Stimulated activated CD8-positive, alpha-beta memory T cell treated with anti-CD3 and anti-CD28 coated beads, Interleukin-2, amount 100 ng/mL, for 1 hour (primary cell): ENCODE results near the gene LCMT2.
A peak's percentile ranks its signal among the peaks of the same experiment; 100 is the strongest.

ENCODE experiments used
- DNase-seq, 2 donors: peaks; one replicate each; pipeline ENCODE4 v3.0.0-alpha.2; 2020; ENCODE audit warnings: low read depth in 2 of 2

Gene LCMT2

GRCh38 chr15:43329960-43330779 is at the start of gene LCMT2:
TSS of gene LCMT2 (minus strand) at chr15:43330573. CDS start at chr15:43330489, 84 bp downstream.
- peak; percentile 78 to 81 for DNase-seq

- no peak for DNase-seq
Measured at GRCh38 chr15:43378601-43379000, 48.2 kb upstream of the LCMT2 start.

- DNase-seq: no peak
Measured at GRCh38 chr15:43376017-43376705, 45.8 kb upstream of the LCMT2 start.

GRCh38 chr15:43370975-43371974 is 40.9 kb upstream of the LCMT2 start, which contains the start of the genes TUBGCP4 and ZSCAN29:
TSS of gene TUBGCP4 (plus strand) at chr15:43371101. CDS start at chr15:43371355, 254 bp downstream.
TSS of gene ZSCAN29 (minus strand) at chr15:43371043. CDS start at chr15:43369913, 1,130 bp downstream.
- peak; percentile 54 to 56 for DNase-seq

GRCh38 chr15:43370310-43370974 is 40.1 kb upstream of the LCMT2 start:
- no peak for DNase-seq

GRCh38 chr15:43361313-43361903 is 31.0 kb upstream of the LCMT2 start:
- no peak for DNase-seq

GRCh38 chr15:43360821-43361220 is 30.4 kb upstream of the LCMT2 start:
- DNase-seq: no peak

GRCh38 chr15:43352693-43353382 is 22.5 kb upstream of the LCMT2 start:
- DNase-seq: no peak

- no peak for DNase-seq
Measured at GRCh38 chr15:43347114-43347513, 16.7 kb upstream of the LCMT2 start.

- DNase-seq: no peak
Measured at GRCh38 chr15:43346305-43346704, 15.9 kb upstream of the LCMT2 start.

GRCh38 chr15:43330780-43331087 is 361 bp upstream of the LCMT2 start:
- DNase-seq: no peak

GRCh38 chr15:43329217-43329959 is 985 bp downstream of the LCMT2 start:
- no peak for DNase-seq

GRCh38 chr15:43325039-43325684 is 5.2 kb downstream of the LCMT2 start:
- DNase-seq: no peak

- DNase-seq: no peak
Measured at GRCh38 chr15:43318990-43319771, 11.2 kb downstream of the LCMT2 start.

- DNase-seq: no peak
Measured at GRCh38 chr15:43317566-43318184, 12.7 kb downstream of the LCMT2 start.

- DNase-seq: no peak
Measured at GRCh38 chr15:43316971-43317346, 13.4 kb downstream of the LCMT2 start.

GRCh38 chr15:43316016-43316970 is 14.1 kb downstream of the LCMT2 start:
- no peak for DNase-seq
